HCT116 (cell line): Measurements from ENCODE around the gene BTBD2. TPM values are rescaled to one million over a fixed set of nuclear protein-coding genes. Genes with fewer than 3 reads are reported as not detected.

ENCODE experiments used
- ATAC-seq: fragments of 200-7000 bp; cut with Tn5 transposase; 2 replicates; pipeline ENCODE4 v1.9.1; 2020; ENCODE audit warnings: mild to moderate bottlenecking, moderate library complexity
- BruUV-seq: library from RNA; stranded (reverse); fragments of 400-500 nt; replicated peaks from 2 replicates; lab custom pipeline; 2021; lab: Mats Ljungman, UMichigan
- CTCF ChIA-PET: fragments of 300-600 bp; sonication (Branson Sonifier 250); formaldehyde crosslinking; loops from one replicate; lab custom pipeline; 2021; ENCODE audit warnings: antibody characterized with exemption; lab: Charles Lee
- POLR2A ChIA-PET: fragments of 300-600, 350-600 bp; sonication (Branson Sonifier 250); formaldehyde crosslinking; loops from one replicate; lab custom pipeline; 2021; ENCODE audit warnings: antibody characterized with exemption; lab: Charles Lee
- RAD21 ChIA-PET, 2 experiments: fragments of 300-600 bp; sonication (Branson Sonifier 250); formaldehyde crosslinking; loops; one replicate each; lab custom pipeline; 2023; ENCODE audit warnings: low total read pairs in 2 of 2; ENCODE audit not compliant: uncharacterized antibody in 2 of 2, unreplicated experiment in 2 of 2, low non-redundant PET in 1 of 2; lab: Charles Lee
- DNase-seq: peaks from one replicate; pipeline ENCODE4 v3.0.0-alpha.2; 2010; ENCODE audit warnings: low read depth, low spot score
- H2AFZ ChIP-seq: fragments of 200-600 bp; shearing (Covaris generic), sonication (generic); 2 replicates; pipeline ENCODE4 v1.6.1; 2017; ENCODE audit warnings: low read depth, mixed run types, mixed read lengths, antibody characterized with exemption, low read length; ENCODE audit not compliant: poor library complexity, severe bottlenecking
- H3K27ac ChIP-seq: 2 replicates; pipeline ENCODE4 v1.5.1; 2012; ENCODE audit warnings: low read depth, low read length
- H3K27me3 ChIP-seq: fragments of 200-600 bp; sonication (generic); 2 replicates; pipeline ENCODE4 v1.6.1; 2016; ENCODE audit warnings: mixed run types, low read length, mixed read lengths; ENCODE audit not compliant: insufficient read depth
- H3K36me3 ChIP-seq, 2 experiments: fragments of 200-500 bp in 1 of 2; fragments of 200-600 bp in 1 of 2; sonication (Bioruptor generic) in 1 of 2; sonication (generic) in 1 of 2; 2 replicates each; pipeline versions ENCODE4 v1.5.1 to v1.6.1; 2014 to 2016; ENCODE audit warnings: low read length in 2 of 2, inconsistent platforms in 1 of 2, mixed read lengths in 1 of 2, mixed run types in 1 of 2; ENCODE audit not compliant: insufficient read depth in 2 of 2, control insufficient read depth in 1 of 2
- H3K4me1 ChIP-seq, 2 experiments: fragments of 200-600 bp in 1 of 2; sonication (generic) in 1 of 2; 2 replicates each; pipeline versions ENCODE4 v1.5.1 to v1.6.1; 2012 to 2017; ENCODE audit warnings: low read length in 2 of 2, inconsistent platforms in 1 of 2, mild to moderate bottlenecking in 1 of 2, mixed read lengths in 1 of 2, mixed run types in 1 of 2, moderate library complexity in 1 of 2; ENCODE audit not compliant: insufficient read depth in 2 of 2, control insufficient read depth in 1 of 2
- H3K4me2 ChIP-seq: fragments of 200-600 bp; sonication (generic); 2 replicates; pipeline ENCODE4 v1.6.1; 2017; ENCODE audit warnings: mixed run types, low read length, mixed read lengths
- H3K4me3 ChIP-seq, 2 experiments: fragments of 200-600 bp in 1 of 2; sonication (generic) in 1 of 2; replicated peaks in 1 of 2; 2 replicates each; pipeline ENCODE4 v1.5.1; 2011 to 2016; ENCODE audit warnings: low read length in 2 of 2, control low read depth in 1 of 2, low read depth in 1 of 2, mild to moderate bottlenecking in 1 of 2, mixed read lengths in 1 of 2, mixed run types in 1 of 2
- H3K79me2 ChIP-seq: fragments of 200-600 bp; sonication (generic); 2 replicates; pipeline ENCODE4 v1.6.1; 2017; ENCODE audit warnings: mild to moderate bottlenecking, mixed run types, low read length, moderate library complexity, mixed read lengths; ENCODE audit not compliant: insufficient read depth
- H3K9ac ChIP-seq: fragments of 200-600 bp; sonication (generic); 2 replicates; pipeline ENCODE4 v1.6.1; 2016; ENCODE audit warnings: low read length, mixed read lengths
- H3K9me2 ChIP-seq: fragments of 200-600 bp; sonication (generic), shearing (Covaris generic); 2 replicates; pipeline ENCODE4 v1.6.1; 2017; ENCODE audit warnings: mixed run types, mild to moderate bottlenecking, moderate library complexity; ENCODE audit not compliant: insufficient read depth
- H3K9me3 ChIP-seq, 2 experiments: fragments of 200-500 bp in 1 of 2; fragments of 200-600 bp in 1 of 2; sonication (Bioruptor generic) in 1 of 2; sonication (generic) in 1 of 2; 2 replicates each; pipeline ENCODE4 v1.6.1; 2014 to 2017; ENCODE audit warnings: low read length in 2 of 2, mixed read lengths in 2 of 2, inconsistent platforms in 1 of 2, low read depth in 1 of 2, mild to moderate bottlenecking in 1 of 2, mixed run types in 1 of 2, moderate library complexity in 1 of 2; ENCODE audit not compliant: control insufficient read depth in 1 of 2, insufficient read depth in 1 of 2
- H4K20me1 ChIP-seq: fragments of 200-600 bp; sonication (generic), shearing (Covaris generic); 2 replicates; pipeline ENCODE4 v1.6.1; 2017; ENCODE audit warnings: mixed run types, mild to moderate bottlenecking, moderate library complexity; ENCODE audit not compliant: insufficient read depth
- CBX3 ChIP-seq: IDR thresholded peaks from 2 replicates; pipeline ENCODE4 v1.6.1; 2012; ENCODE audit warnings: low read depth
- CEBPB ChIP-seq: IDR thresholded peaks from 2 replicates; pipeline ENCODE4 v1.6.1; 2012; ENCODE audit warnings: low read depth
- EGR1 ChIP-seq: IDR thresholded peaks from 2 replicates; pipeline ENCODE4 v1.6.1; 2012; ENCODE audit warnings: low read depth
- EZH2 ChIP-seq: fragments of 200-600 bp; sonication (generic); IDR thresholded peaks from 2 replicates; pipeline ENCODE4 v1.6.1; 2017; ENCODE audit warnings: antibody characterized with exemption, mixed run types
- EZH2phosphoT487 ChIP-seq: fragments of 200-600 bp; IDR thresholded peaks from 2 replicates; pipeline ENCODE4 v1.6.1; 2018; ENCODE audit warnings: antibody characterized with exemption, borderline replicate concordance
- RAD21 ChIP-seq: IDR thresholded peaks from 2 replicates; pipeline ENCODE4 v1.6.1; 2012; ENCODE audit warnings: low read depth, mild to moderate bottlenecking
- SP1 ChIP-seq: IDR thresholded peaks from 2 replicates; pipeline ENCODE4 v1.6.1; 2012; ENCODE audit warnings: low read depth
- TCF7L2 ChIP-seq: IDR thresholded peaks from 2 replicates; pipeline ENCODE4 v1.7.0; 2011; ENCODE audit warnings: borderline replicate concordance, inconsistent platforms; ENCODE audit not compliant: insufficient read depth, insufficient read length; ENCODE audit errors: extremely low read depth
- ZBTB33 ChIP-seq: IDR thresholded peaks from 2 replicates; pipeline ENCODE4 v1.6.1; 2011; ENCODE audit warnings: mild to moderate bottlenecking, low read length, moderate library complexity; ENCODE audit not compliant: insufficient replicate concordance; ENCODE audit errors: extremely low read depth
- ZNF274 ChIP-seq: fragments of 200-500 bp; sonication (Bioruptor generic); IDR thresholded peaks from 2 replicates; pipeline ENCODE4 v1.6.1; 2014; ENCODE audit warnings: mild to moderate bottlenecking, low read depth, low read length, inconsistent platforms
- intact Hi-C: fragments of 100-400 bp; cut with micrococcal nuclease; formaldehyde crosslinking; loops from 2 replicates; pipeline ENCODE4 v1.10.0; 2022
- total RNA-seq: library from RNA; stranded (reverse); gene quantifications from one replicate; pipeline ENCODE4 v1.2.1, GENCODE V29; 2021; ENCODE audit not compliant: unreplicated experiment
- TF ChIP-seq, protein P1 (sequence below): IDR thresholded peaks from 2 replicates; pipeline ENCODE4 v1.6.1; 2012

The BTBD2 gene
- total RNA-seq, 1 experiment from 2014 or later: 112 TPM

DNA sequence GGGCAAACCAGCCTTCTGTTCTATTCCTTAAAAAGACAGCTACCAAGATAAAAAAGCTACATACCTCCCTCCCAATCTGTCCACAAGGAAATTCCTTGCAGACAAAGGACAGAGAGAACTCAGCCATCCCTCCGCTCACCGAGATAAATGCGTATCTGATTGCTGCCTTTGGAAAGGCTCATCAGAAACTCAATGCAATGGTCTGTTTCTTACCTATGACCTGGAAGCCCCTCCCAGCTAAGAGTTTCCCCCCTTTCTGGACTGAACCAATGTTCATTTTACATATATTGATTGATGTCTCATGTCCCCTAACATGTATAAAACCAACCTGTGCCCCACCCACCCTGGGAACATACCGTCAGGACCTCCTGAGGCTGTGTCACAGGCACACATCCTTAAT is 11.6 kb downstream of the BTBD2 start:
- Histone ChIP-seq H3K4me1 (no peaks in the 10 kb centered on the region), H3K4me2 (no peak overlapping the region), H3K4me3 (no peak overlapping the region), H3K27ac (no peak overlapping the region), H3K27me3 (no peaks in the 10 kb centered on the region), H3K9me2 (no peaks in the 10 kb centered on the region), H3K79me2 (0 out of 2 replicates have a peak, but pooled peaks cover 4% of the 10 kb centered on the region), H3K9ac (no peak overlapping the region), H3K36me3 (0 out of 4 replicates have a peak, but pooled peaks cover 3 to 5% of the 10 kb centered on the region in 2 experiments), H3K9me3 (no peaks in the 10 kb centered on the region), H2AFZ (no peak overlapping the region), H4K20me1 (no peaks in the 10 kb centered on the region)
- TF ChIP-seq ZNF274: no peak
- no peak for TF ChIP-seq EZH2
- no peak for TF ChIP-seq EZH2phosphoT487
- TF ChIP-seq ZBTB33: no peak
- TF ChIP-seq CEBPB: no peak
- TF ChIP-seq EGR1: no peak
- no peak for TF ChIP-seq RAD21
- TF ChIP-seq CBX3: no peak
- no peak for TF ChIP-seq TCF7L2
- TF ChIP-seq, protein P1, sequence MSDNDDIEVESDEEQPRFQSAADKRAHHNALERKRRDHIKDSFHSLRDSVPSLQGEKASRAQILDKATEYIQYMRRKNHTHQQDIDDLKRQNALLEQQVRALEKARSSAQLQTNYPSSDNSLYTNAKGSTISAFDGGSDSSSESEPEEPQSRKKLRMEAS: no peak
- no peak for TF ChIP-seq SP1
- DNase-seq: no peak
- intact Hi-C loops: no loop called here
- no TSS peak for BruUV-seq
- ChIA-PET POLR2A (no interaction called here), RAD21 (no interaction called here), CTCF (no interaction called here)
- ATAC-seq: no peak
